Aorta (tissue), 5 donors: ENCODE results near the gene OLIG1. TPM values are rescaled to one million over a fixed set of nuclear protein-coding genes. Genes with fewer than 3 reads are reported as not detected.

Source experiments
- ATAC-seq: fragments of 200-7000 bp; cut with Tn5 transposase; one replicate; pipeline ENCODE4 v1.9.1; 2022; ENCODE audit warnings: moderate library complexity; ENCODE audit not compliant: low FRiP score
- DNase-seq, 2 donors: peaks; one replicate each; pipeline ENCODE4 v3.0.0-alpha.2; 2020
- H3K27ac ChIP-seq, 2 donors: one replicate each; pipeline ENCODE4 v1.5.1; 2013; ENCODE audit warnings: low read length in 2 of 2, mild to moderate bottlenecking in 2 of 2, moderate library complexity in 2 of 2, control low read depth in 1 of 2, inconsistent platforms in 1 of 2, low read depth in 1 of 2
- H3K27me3 ChIP-seq, 2 donors: one replicate each; pipeline ENCODE4 v1.6.1; 2013; ENCODE audit warnings: control low read depth in 1 of 2, low read length in 1 of 2, mild to moderate bottlenecking in 1 of 2, moderate library complexity in 1 of 2; ENCODE audit not compliant: insufficient read depth in 2 of 2, control insufficient read depth in 1 of 2
- H3K36me3 ChIP-seq, 2 donors: one replicate each; pipeline ENCODE4 v1.6.1; 2013; ENCODE audit warnings: control low read depth in 1 of 2, low read length in 1 of 2, mild to moderate bottlenecking in 1 of 2; ENCODE audit not compliant: insufficient read depth in 2 of 2, control insufficient read depth in 1 of 2
- H3K4me1 ChIP-seq, 2 donors: one replicate each; pipeline ENCODE4 v1.6.1; 2013; ENCODE audit warnings: low read length in 2 of 2, control low read depth in 1 of 2, mild to moderate bottlenecking in 1 of 2, moderate library complexity in 1 of 2; ENCODE audit not compliant: insufficient read depth in 2 of 2, control insufficient read depth in 1 of 2
- H3K4me3 ChIP-seq, 2 donors: one replicate each; pipeline ENCODE4 v1.5.1; 2013; ENCODE audit warnings: low read length in 2 of 2, control low read depth in 1 of 2, mild to moderate bottlenecking in 1 of 2
- H3K9me3 ChIP-seq: one replicate; pipeline ENCODE4 v1.6.1; 2013; ENCODE audit warnings: mild to moderate bottlenecking, low read length; ENCODE audit not compliant: control insufficient read depth
- WGBS, 2 donors: extraction: QIAGEN DNeasy Blood & Tissue Kit; methylation state at CpG; one replicate each; pipeline ENCODE4 v1.1.7; 2013; 5-methylcytosine and 5-hydroxymethylcytosine counted together
- intact Hi-C, 2 donors: fragments of 100-400 bp; cut with DNase I; formaldehyde crosslinking; loops; one replicate each; pipeline versions ENCODE4 v1.14.2 to v1.15.0; 2022
- long read RNA-seq, 2 donors: library from polyadenylated mRNA; unstranded; transcript quantifications; one replicate each; pipeline ENCODE4 v2.0.0, GENCODE V29; 2020 to 2021
- polyA plus RNA-seq, 2 donors: library from polyadenylated mRNA; stranded (reverse); fragments of 200-250 nt; gene quantifications; one replicate each; pipeline ENCODE4 v1.2.3, GENCODE V29; 2013
- total RNA-seq, 2 donors: library from RNA; stranded (reverse); fragmentation: NEBNext Ultra II Directional; extraction: Animal tissue kit (Norgen Biotek cat#: 25700); gene quantifications; one replicate each; pipeline ENCODE4 v1.2.1, GENCODE V29; 2021
- donor health status: healthy with polysubstance abuse.
- donor health status: Bipolar disorder and iron deficiency.
- donor health status: DM: no; HTN: no; CAD: no.
- donor health status: DM: no; HTN: no; CAD: no.
- donor health status: DM: yes; HTN: yes; CAD: no.

OLIG1 gene
- not detected for total RNA-seq
- not detected for polyA plus RNA-seq
- long read RNA-seq, donor 1 = 0 reads
- long read RNA-seq, donor 2 = 0 reads

DNA sequence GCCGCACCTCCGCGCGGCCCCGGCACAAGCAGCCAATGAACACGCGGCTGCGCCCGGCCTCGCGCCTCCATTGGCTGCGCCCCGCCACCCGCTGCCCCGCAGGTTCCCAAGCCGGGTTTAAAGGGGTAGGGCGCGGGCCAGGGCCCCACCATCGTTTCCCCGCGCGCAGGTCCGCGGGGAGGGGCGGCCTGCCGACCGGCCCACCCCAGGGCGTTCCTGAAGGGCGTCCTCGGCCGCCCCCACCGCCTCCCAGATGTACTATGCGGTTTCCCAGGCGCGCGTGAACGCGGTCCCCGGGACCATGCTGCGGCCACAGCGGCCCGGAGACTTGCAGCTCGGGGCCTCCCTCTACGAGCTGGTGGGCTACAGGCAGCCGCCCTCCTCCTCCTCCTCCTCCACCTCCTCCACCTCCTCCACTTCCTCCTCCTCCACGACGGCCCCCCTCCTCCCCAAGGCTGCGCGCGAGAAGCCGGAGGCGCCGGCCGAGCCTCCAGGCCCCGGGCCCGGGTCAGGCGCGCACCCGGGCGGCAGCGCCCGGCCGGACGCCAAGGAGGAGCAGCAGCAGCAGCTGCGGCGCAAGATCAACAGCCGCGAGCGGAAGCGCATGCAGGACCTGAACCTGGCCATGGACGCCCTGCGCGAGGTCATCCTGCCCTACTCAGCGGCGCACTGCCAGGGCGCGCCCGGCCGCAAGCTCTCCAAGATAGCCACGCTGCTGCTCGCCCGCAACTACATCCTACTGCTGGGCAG lies at the start of gene OLIG1:
Gene OLIG1, plus strand, starts transcription at position 148 of the 750 bp plus-strand sequence. Its CDS starts 106 bp downstream, at position 254.
- intact Hi-C loops = no loop called here
- H3K27ac ChIP-seq = no peak within 1 kb of the TSS
- no peaks in the 10 kb centered on the region for H3K36me3 ChIP-seq
- peaks cover 3 to 4% of the 10 kb centered on the region in 2 donors for H3K27me3 ChIP-seq
- H3K4me3 ChIP-seq = peak within 1 kb of the TSS in 1 of 2 donors; percentile 23
- ATAC-seq (no peak), DNase-seq (no peak)
- no peaks in the 10 kb centered on the region for H3K4me1 ChIP-seq
- WGBS, 2 donors = 1% methylated on average over 52 to 82 of the region's 82 CpGs
- H3K9me3 ChIP-seq = peaks cover 2% of the 10 kb centered on the region

DNA sequence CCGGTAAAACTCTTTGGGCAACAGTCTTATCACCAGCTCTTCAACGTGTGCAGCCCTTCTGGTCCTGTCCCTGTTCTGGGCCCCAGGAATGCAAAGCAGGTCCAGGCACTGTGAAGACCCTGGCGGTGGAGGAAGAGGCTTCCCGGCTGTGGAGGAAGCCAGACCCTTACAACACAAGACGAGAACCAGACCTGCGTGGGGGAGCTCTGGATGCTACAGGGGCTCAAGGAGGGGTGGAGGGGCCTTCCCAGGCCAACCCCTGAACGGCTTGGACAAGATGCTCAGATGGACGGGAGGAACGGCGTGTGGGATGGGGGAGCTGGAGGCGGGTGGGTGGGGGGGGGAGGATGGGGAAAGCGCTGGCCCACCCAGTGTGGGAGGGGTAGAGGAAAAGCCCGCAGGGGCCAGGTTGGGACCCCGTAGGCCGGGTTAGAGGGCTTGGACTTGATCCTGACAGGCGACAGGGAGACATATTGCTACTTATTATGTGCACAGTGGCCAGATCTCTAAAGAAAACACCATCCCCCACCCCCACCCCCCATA lies 49.3 kb upstream of the OLIG1 start:
- no peaks in the 10 kb centered on the region for H3K27me3 ChIP-seq
- DNase-seq (no peak), ATAC-seq (no peak)
- H3K4me1 ChIP-seq = no peaks in the 10 kb centered on the region
- intact Hi-C loops = no loop called here
- H3K9me3 ChIP-seq = no peaks in the 10 kb centered on the region
- no peak overlapping the region for H3K4me3 ChIP-seq
- H3K27ac ChIP-seq = no peak overlapping the region
- WGBS, 2 donors = 2 to 3% methylated on average over 16 of the region's 16 CpGs
- no peaks in the 10 kb centered on the region for H3K36me3 ChIP-seq

- DNase-seq (no peak), ATAC-seq (no peak)
- Histone ChIP-seq H3K4me3 (no peak overlapping the region), H3K36me3 (no peaks in the 10 kb centered on the region), H3K27me3 (no peaks in the 10 kb centered on the region), H3K27ac (no peak overlapping the region), H3K4me1 (no peaks in the 10 kb centered on the region), H3K9me3 (no peaks in the 10 kb centered on the region)
- 10 to 11% methylated on average over 11 of the region's 11 CpGs for WGBS, 2 donors
- intact Hi-C loops = no loop called here
These were observed 48.8 kb upstream of the OLIG1 start for GRCh38 chr21:33021150-33021549.

DNA sequence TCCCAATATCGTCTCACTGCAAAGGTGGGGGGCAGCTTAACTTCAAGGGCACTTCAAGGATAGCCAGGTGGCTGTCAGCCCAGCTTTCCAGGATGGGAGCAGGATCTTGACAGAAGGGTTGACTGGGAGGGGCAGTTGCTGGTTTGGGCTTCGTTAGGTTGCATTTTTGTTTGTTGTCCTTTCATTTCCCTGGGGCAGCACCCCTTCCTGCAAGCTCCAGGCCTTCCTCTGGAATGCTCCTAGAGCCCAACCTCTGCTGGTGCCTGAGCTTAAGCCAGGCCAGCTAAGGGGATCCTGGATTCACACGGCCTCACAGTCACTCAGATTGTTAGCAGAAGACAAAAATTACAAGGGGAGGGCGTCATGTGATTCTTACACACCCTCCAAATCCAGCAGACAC lies 48.3 kb upstream of the OLIG1 start:
- no peak for DNase-seq
- Histone ChIP-seq H3K9me3 (no peaks in the 10 kb centered on the region), H3K4me3 (no peak overlapping the region), H3K4me1 (no peaks in the 10 kb centered on the region), H3K36me3 (no peaks in the 10 kb centered on the region), H3K27ac (no peak overlapping the region), H3K27me3 (no peaks in the 10 kb centered on the region)
- no peak for ATAC-seq
- WGBS, 2 donors = 14 to 15% methylated on average over 4 of the region's 4 CpGs
- intact Hi-C loops = no loop called here

DNA sequence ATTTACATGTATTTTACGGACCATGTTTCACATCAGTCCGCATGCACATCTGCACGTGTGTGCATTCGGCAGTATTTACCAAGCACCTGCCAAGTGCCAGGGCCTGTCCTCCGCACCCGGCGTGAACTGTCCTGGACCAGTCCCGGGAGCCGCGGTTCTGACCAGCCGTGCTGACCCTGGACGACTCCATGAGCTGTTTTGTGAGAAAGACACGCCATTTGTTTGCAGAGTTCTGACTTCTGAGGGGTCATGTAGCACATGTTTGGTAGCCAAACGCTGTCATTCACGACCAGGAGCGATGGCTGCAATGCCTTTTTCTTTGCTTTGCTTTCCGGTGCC lies 47.5 kb upstream of the OLIG1 start:
- no peak overlapping the region for H3K27ac ChIP-seq
- no peaks in the 10 kb centered on the region for H3K27me3 ChIP-seq
- no peak for DNase-seq
- WGBS, 2 donors = 5 to 7% methylated on average over 17 of the region's 17 CpGs
- H3K9me3 ChIP-seq = no peaks in the 10 kb centered on the region
- no peak for ATAC-seq
- H3K36me3 ChIP-seq = no peaks in the 10 kb centered on the region
- no peaks in the 10 kb centered on the region for H3K4me1 ChIP-seq
- H3K4me3 ChIP-seq = no peak overlapping the region
- intact Hi-C loops = no loop called here

DNA sequence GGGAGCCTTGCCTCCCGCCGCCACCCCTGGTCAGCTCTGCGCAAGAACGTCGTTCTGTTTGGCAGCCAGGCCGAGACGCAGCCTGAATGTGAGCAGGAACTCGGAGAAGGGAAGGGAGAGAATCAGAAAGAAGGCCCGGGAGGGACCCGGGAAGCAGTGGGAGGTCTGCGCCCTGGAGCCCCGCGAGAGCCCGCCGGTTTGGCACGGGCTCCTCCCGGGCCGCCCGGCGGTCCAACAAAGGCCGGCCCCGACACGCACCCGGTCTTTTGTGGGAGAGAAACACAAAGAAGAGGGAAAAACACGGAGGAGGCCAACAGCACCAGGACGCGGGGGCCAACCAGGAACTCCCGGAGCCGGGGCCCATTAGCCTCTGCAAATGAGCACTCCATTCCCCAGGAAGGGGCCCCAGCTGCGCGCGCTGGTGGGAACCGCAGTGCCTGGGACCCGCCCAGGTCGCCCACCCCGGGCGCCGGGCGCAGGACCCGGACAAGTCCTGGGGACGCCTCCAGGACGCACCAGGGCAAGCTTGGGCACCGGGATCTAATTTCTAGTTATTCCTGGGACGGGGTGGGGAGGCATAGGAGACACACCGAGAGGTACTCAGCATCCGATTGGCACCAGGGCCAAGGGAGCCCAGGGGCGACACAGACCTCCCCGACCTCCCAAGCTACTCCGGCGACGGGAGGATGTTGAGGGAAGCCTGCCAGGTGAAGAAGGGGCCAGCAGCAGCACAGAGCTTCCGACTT lies 46.9 kb upstream of the OLIG1 start:
- Histone ChIP-seq H3K27ac (no peak overlapping the region), H3K27me3 (no peaks in the 10 kb centered on the region), H3K9me3 (no peaks in the 10 kb centered on the region), H3K4me3 (no peak overlapping the region), H3K36me3 (no peaks in the 10 kb centered on the region), H3K4me1 (no peaks in the 10 kb centered on the region)
- no peak for DNase-seq
- WGBS, 2 donors = 1% methylated on average over 52 of the region's 52 CpGs
- intact Hi-C loops = no loop called here
- no peak for ATAC-seq

- DNase-seq (no peak), ATAC-seq (no peak)
- no peak overlapping the region for H3K4me3 ChIP-seq
- intact Hi-C loops = no loop called here
- H3K9me3 ChIP-seq = no peaks in the 10 kb centered on the region
- no peaks in the 10 kb centered on the region for H3K4me1 ChIP-seq
- 4% methylated on average over 49 of the region's 49 CpGs for WGBS, 2 donors
- H3K27ac ChIP-seq = no peak overlapping the region
- no peaks in the 10 kb centered on the region for H3K36me3 ChIP-seq
- no peaks in the 10 kb centered on the region for H3K27me3 ChIP-seq
These were observed 46.3 kb upstream of the OLIG1 start for GRCh38 chr21:33023574-33024200.

DNA sequence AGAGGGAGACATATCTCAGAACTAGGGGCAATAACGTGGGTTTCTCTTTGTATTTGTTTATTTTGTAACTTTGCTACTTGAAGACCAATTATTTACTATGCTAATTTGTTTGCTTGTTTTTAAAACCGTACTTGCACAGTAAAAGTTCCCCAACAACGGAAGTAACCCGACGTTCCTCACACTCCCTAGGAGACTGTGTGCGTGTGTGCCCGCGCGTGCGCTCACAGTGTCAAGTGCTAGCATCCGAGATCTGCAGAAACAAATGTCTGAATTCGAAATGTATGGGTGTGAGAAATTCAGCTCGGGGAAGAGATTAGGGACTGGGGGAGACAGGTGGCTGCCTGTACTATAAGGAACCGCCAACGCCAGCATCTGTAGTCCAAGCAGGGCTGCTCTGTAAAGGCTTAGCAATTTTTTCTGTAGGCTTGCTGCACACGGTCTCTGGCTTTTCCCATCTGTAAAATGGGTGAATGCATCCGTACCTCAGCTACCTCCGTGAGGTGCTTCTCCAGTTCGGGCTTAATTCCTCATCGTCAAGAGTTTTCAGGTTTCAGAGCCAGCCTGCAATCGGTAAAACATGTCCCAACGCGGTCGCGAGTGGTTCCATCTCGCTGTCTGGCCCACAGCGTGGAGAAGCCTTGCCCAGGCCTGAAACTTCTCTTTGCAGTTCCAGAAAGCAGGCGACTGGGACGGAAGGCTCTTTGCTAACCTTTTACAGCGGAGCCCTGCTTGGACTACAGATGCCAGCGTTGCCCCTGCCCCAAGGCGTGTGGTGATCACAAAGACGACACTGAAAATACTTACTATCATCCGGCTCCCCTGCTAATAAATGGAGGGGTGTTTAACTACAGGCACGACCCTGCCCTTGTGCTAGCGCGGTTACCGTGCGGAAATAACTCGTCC lies 45.5 kb upstream of the OLIG1 start:
- no peak overlapping the region for H3K27ac ChIP-seq
- no peaks in the 10 kb centered on the region for H3K4me1 ChIP-seq
- intact Hi-C loops = no loop called here
- no peaks in the 10 kb centered on the region for H3K36me3 ChIP-seq
- no peak for DNase-seq
- 6 to 7% methylated on average over 40 of the region's 40 CpGs for WGBS, 2 donors
- no peak for ATAC-seq
- no peaks in the 10 kb centered on the region for H3K27me3 ChIP-seq
- H3K4me3 ChIP-seq = no peak overlapping the region
- no peaks in the 10 kb centered on the region for H3K9me3 ChIP-seq
